ENCODE measurements around the gene DDX21.
"Not testable (repeated sequence)": the region's sequence is repeated elsewhere in the genome, so short reads cannot be mapped to it uniquely, and the experiment has no call there.

DDX21 gene

GRCh38 chr10:68988530-68989316 lies 32.8 kb downstream of the DDX21 start, which contains the start of gene KIFBP:
KIFBP (plus strand) TSS chr10:68988803; CDS start chr10:68988833, 30 bp downstream.
- DNase-seq (ENCODE audit: low spot score): peak; percentile 98

GRCh38 chr10:68989317-68989990 lies 33.5 kb downstream of the DDX21 start:
- no peak for DNase-seq (ENCODE audit: low spot score)

GRCh38 chr10:68992636-68993440 lies 36.9 kb downstream of the DDX21 start:
- DNase-seq (ENCODE audit: low spot score): no peak

GRCh38 chr10:68997211-68997610 lies 41.2 kb downstream of the DDX21 start:
- DNase-seq (ENCODE audit: low spot score): no peak

- DNase-seq (ENCODE audit: low spot score): peak; percentile 61
Observed at GRCh38 chr10:69004821-69005220, 48.9 kb downstream of the DDX21 start.

GRCh38 chr10:69005704-69006485 lies 49.9 kb downstream of the DDX21 start:
- DNase-seq (ENCODE audit: low spot score): no peak

GRCh38 chr10:69007260-69007659 lies 51.3 kb downstream of the DDX21 start:
- no peak for DNase-seq (ENCODE audit: low spot score)

- no peak for DNase-seq (ENCODE audit: low spot score)
Observed at GRCh38 chr10:69009360-69009759, 53.4 kb downstream of the DDX21 start.

GRCh38 chr10:69010151-69010640 lies 54.2 kb downstream of the DDX21 start:
- DNase-seq (ENCODE audit: low spot score): no peak

- not testable (repeated sequence) for DNase-seq (ENCODE audit: low spot score)
Observed at GRCh38 chr10:69012778-69013177, 56.8 kb downstream of the DDX21 start.

GRCh38 chr10:69014171-69014570 lies 58.2 kb downstream of the DDX21 start:
- DNase-seq (ENCODE audit: low spot score): no peak

- no peak for DNase-seq (ENCODE audit: low spot score)
Observed at GRCh38 chr10:69018613-69019012, 62.6 kb downstream of the DDX21 start.

GRCh38 chr10:69022611-69023010 lies 66.6 kb downstream of the DDX21 start:
- DNase-seq (ENCODE audit: low spot score): no peak

- DNase-seq (ENCODE audit: low spot score): no peak
Observed at GRCh38 chr10:69025370-69025896, 69.5 kb downstream of the DDX21 start.

GRCh38 chr10:69033256-69033655 lies 77.3 kb downstream of the DDX21 start:
- DNase-seq (ENCODE audit: low spot score): no peak
